ENCODE data around the gene WNT3A. TPM values are rescaled to one million over a fixed set of nuclear protein-coding genes. Genes with fewer than 3 reads are reported as not detected.
A peak's percentile ranks its signal among the peaks of the same experiment; 100 is the strongest.

WNT3A gene
- total and polyA plus RNA-seq, 2 donors: 0.02 TPM; not detected in 1

DNA sequence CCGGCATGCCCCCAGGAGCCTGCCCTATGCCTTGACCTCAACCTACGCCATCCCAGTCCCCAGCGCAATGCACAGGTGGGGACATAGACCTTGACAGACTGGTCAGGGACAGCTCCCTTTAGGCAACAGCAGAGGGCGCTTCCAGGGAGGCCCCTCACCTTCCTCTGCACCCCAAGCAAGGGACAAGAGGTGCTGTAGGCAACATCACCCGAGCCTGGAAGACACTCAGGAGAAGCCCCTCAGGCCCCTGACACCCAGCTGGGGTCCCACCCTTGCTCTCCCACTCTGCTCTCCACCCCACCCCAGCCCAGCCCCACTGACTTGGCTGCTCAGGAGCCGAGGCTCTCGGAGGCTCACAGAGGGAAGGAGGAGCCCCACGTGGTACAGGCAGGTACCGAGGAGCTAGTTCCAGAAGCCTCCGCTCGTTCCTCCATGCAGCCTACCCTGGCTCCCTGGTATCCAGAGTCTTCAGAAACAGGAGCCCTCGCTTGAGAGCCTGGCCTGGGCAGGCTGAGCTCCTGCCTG, 2.4 kb upstream of the WNT3A start:
- peak in 2 of 9 donors; percentile 6 to 10 for DNase-seq (ENCODE audit: low read depth in 6 of 9, low spot score in 9 of 9)
- Histone ChIP-seq H3K27me3 (ENCODE audit: control insufficient read depth in 2 of 2, insufficient read depth in 1 of 2, low read length in 1 of 2) (peaks cover 45 to 84% of the 10 kb centered on the region in 2 donors), H3K4me3 (ENCODE audit: low read length in 2 of 2) (no peak overlapping the region), H3K9me3 (ENCODE audit: control insufficient read depth in 2 of 2, insufficient read depth in 1 of 2, low read length in 1 of 2) (peaks cover 0 to 5% of the 10 kb centered on the region in 2 donors), H3K4me1 (ENCODE audit: control insufficient read depth in 2 of 2, insufficient read depth in 2 of 2, low read length in 2 of 2) (no peaks in the 10 kb centered on the region), H3K36me3 (ENCODE audit: control insufficient read depth in 2 of 2, insufficient read depth in 2 of 2, low read length in 1 of 2) (no peaks in the 10 kb centered on the region), H3K27ac (ENCODE audit: low read depth in 1 of 2, low read length in 1 of 2) (no peak overlapping the region)
- WGBS: 14% methylated on average over 12 of the region's 12 CpGs

DNA sequence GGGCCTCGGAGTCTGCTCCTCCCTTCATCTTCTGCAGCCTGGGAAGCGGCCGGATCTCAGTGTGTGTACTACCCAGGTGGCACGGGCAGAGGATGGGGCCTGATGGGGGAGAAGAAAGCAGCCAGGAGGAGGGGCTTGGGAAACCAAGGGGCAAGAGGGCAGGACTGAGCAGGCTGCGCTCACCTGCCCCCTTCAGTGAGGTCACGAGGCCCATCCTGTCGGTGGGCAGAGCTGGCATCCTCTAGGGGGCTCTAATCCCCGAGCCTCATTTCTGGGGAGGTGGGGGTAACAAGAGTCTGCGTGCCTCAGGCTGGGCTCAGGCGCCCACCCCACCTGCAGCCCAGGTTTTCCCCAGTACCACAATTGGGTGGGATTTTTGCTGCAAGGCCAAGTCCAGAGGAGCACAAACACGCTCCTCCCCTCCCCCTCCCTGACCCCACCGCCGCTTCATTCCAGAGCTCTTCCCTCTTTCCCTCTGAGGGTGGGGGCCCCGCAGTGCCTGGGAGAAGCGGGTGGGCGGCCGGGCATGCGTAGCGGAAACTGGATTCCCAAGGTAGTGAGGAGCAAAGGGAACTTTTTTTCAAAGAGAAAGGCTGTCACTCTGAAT, 1.8 kb upstream of the WNT3A start:
- H3K36me3 ChIP-seq (ENCODE audit: control insufficient read depth in 2 of 2, insufficient read depth in 2 of 2, low read length in 1 of 2): no peaks in the 10 kb centered on the region
- DNase-seq (ENCODE audit: low read depth in 6 of 9, low spot score in 9 of 9): no peak
- no peaks in the 10 kb centered on the region for H3K4me1 ChIP-seq (ENCODE audit: control insufficient read depth in 2 of 2, insufficient read depth in 2 of 2, low read length in 2 of 2)
- H3K27ac ChIP-seq (ENCODE audit: low read depth in 1 of 2, low read length in 1 of 2): no peak overlapping the region
- H3K9me3 ChIP-seq (ENCODE audit: control insufficient read depth in 2 of 2, insufficient read depth in 1 of 2, low read length in 1 of 2): peaks cover 0 to 5% of the 10 kb centered on the region in 2 donors
- H3K4me3 ChIP-seq (ENCODE audit: low read length in 2 of 2): no peak overlapping the region
- H3K27me3 ChIP-seq (ENCODE audit: control insufficient read depth in 2 of 2, insufficient read depth in 1 of 2, low read length in 1 of 2): peaks cover 51 to 90% of the 10 kb centered on the region in 2 donors
- 14% methylated on average over 19 of the region's 19 CpGs for WGBS

DNA sequence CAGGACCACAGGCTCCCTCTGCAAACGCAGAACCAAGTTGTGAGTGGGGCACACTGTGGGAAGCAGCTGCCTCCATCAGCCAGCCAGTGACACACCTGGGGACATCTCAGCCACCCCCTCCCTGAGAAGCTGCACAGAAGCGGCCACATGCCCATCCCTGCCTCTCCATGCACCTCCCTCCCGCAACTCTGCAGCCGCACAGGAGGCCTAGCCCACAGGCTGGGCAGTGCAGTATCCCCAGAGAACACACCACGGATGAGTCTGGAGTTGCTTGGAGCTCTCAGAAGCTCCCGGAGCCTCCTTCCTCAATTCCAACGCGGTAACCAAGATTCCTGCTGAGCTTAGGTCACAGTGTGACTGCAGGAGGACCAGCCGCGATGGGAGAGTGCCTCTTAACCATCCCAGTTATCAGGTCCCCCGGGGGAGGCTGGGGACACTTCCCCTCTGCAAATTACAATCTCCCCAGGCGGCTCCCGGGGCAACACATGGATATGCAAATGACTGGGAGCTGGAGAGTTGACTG, 1.2 kb upstream of the WNT3A start:
- Histone ChIP-seq H3K36me3 (ENCODE audit: control insufficient read depth in 2 of 2, insufficient read depth in 2 of 2, low read length in 1 of 2) (no peaks in the 10 kb centered on the region), H3K4me3 (ENCODE audit: low read length in 2 of 2) (no peak overlapping the region), H3K27ac (ENCODE audit: low read depth in 1 of 2, low read length in 1 of 2) (no peak overlapping the region), H3K4me1 (ENCODE audit: control insufficient read depth in 2 of 2, insufficient read depth in 2 of 2, low read length in 2 of 2) (no peaks in the 10 kb centered on the region), H3K9me3 (ENCODE audit: control insufficient read depth in 2 of 2, insufficient read depth in 1 of 2, low read length in 1 of 2) (peaks cover 0 to 5% of the 10 kb centered on the region in 2 donors), H3K27me3 (ENCODE audit: control insufficient read depth in 2 of 2, insufficient read depth in 1 of 2, low read length in 1 of 2) (peaks cover 53 to 91% of the 10 kb centered on the region in 2 donors)
- WGBS: 7% methylated on average over 13 of the region's 13 CpGs
- no peak for DNase-seq (ENCODE audit: low read depth in 6 of 9, low spot score in 9 of 9)

DNA sequence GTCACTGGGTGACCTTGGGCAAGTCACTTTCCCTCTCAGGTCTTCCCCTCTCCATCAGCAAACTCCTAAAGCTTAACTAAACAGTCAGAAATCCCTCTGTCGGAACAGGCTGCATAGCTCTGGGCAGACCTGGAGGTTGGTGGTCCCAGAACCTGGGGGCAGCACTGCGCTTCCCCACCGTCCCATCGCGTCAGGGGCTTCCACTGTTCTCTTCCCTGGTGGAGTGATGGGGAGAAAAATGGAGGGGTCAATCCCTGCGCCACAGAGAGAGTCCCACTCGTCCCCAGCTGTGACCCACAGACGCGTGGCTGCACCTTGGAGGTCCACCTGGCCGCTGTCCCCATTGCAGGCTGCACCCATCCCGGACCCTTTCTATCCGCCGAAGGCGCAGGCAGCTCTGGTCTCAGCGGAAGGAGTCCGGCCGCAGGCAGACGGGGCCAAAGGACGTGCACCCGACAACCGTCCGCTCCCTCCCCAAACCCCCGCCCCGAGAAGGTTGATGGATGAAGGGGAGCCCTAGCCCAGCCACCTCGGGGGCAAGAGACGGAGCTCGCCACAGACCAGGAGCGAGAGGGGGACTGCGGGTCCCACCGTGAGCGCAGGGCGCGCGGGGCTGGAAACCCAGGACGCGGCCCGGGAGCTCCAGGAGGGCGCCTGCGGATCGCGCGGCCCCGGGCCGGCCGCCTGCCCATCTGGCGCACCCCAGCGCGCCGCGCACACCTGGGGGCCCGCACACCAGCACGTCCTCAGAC, 588 bp upstream of the WNT3A start:
- Histone ChIP-seq H3K4me1 (ENCODE audit: control insufficient read depth in 2 of 2, insufficient read depth in 2 of 2, low read length in 2 of 2) (no peaks in the 10 kb centered on the region), H3K27me3 (ENCODE audit: control insufficient read depth in 2 of 2, insufficient read depth in 1 of 2, low read length in 1 of 2) (peaks cover 53 to 91% of the 10 kb centered on the region in 2 donors), H3K4me3 (ENCODE audit: low read length in 2 of 2) (no peak overlapping the region), H3K9me3 (ENCODE audit: control insufficient read depth in 2 of 2, insufficient read depth in 1 of 2, low read length in 1 of 2) (peaks cover 0 to 5% of the 10 kb centered on the region in 2 donors), H3K27ac (ENCODE audit: low read depth in 1 of 2, low read length in 1 of 2) (no peak overlapping the region), H3K36me3 (ENCODE audit: control insufficient read depth in 2 of 2, insufficient read depth in 2 of 2, low read length in 1 of 2) (no peaks in the 10 kb centered on the region)
- no peak for DNase-seq (ENCODE audit: low read depth in 6 of 9, low spot score in 9 of 9)
- WGBS: 6% methylated on average over 52 of the region's 52 CpGs

DNA sequence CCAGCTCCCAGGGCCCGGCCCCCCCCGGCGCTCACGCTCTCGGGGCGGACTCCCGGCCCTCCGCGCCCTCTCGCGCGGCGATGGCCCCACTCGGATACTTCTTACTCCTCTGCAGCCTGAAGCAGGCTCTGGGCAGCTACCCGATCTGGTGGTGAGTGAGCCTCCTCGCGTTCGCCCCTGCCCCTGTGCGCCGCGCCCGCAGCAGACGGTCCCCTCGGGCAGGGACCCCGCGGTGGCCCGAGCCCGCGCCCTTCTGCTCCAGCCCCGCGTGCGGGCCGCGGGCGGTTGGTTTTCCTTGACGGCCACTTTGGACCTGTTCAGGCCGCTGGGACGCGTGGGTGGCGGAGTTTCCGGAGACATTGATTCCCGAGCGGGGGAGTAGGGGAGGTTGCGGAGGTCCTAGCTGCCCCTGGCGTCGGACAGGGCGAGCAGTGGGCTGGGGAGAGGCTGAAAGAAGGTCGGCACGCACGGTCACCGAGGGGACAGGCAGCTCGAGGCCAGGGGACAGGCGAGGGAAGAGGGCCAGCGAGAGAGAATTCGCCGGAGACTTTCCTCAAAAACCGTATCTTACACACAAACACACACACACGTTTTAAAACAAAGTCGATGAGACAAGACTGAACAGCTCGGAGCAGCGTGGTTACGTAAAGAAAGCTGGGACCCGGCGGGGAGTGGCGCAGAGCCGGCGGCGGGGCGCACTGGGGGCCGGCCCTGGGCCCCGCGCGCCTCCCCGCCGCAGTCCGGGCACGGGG, 427 bp downstream of the WNT3A start:
- peaks cover 0 to 5% of the 10 kb centered on the region in 2 donors for H3K9me3 ChIP-seq (ENCODE audit: control insufficient read depth in 2 of 2, insufficient read depth in 1 of 2, low read length in 1 of 2)
- no peaks in the 10 kb centered on the region for H3K36me3 ChIP-seq (ENCODE audit: control insufficient read depth in 2 of 2, insufficient read depth in 2 of 2, low read length in 1 of 2)
- no peak for DNase-seq (ENCODE audit: low read depth in 6 of 9, low spot score in 9 of 9)
- H3K27ac ChIP-seq (ENCODE audit: low read depth in 1 of 2, low read length in 1 of 2): no peak overlapping the region
- H3K4me3 ChIP-seq (ENCODE audit: low read length in 2 of 2): no peak overlapping the region
- H3K4me1 ChIP-seq (ENCODE audit: control insufficient read depth in 2 of 2, insufficient read depth in 2 of 2, low read length in 2 of 2): no peaks in the 10 kb centered on the region
- peaks cover 53 to 91% of the 10 kb centered on the region in 2 donors for H3K27me3 ChIP-seq (ENCODE audit: control insufficient read depth in 2 of 2, insufficient read depth in 1 of 2, low read length in 1 of 2)
- WGBS: 4% methylated on average over 77 of the region's 77 CpGs

DNA sequence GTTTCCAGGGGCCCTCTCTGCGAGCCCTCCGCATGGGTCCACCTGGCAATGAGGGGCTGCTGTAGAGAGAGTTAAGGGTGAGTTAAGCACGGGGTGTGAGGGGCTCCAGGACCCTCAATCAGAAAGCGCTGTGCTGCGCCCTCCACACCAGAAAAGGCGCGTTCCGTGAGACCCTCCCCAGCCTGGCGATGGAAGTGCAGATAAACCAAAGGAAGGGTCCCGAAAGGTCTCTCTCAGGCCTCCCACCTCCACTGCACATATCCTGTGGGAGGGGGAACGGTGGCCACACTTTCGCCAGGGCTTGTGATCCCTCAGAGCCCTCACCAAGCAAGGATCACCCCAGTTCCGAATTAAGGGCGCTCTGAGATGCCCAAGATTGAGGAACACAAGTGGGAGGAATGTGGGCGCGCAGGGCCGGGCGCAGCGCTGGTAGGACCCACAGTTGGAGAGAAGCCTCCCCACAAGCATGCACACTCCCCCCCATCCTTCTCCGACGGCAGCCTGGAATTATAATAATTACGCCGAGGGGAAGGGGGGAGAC, 1.1 kb downstream of the WNT3A start:
- Histone ChIP-seq H3K4me3 (ENCODE audit: low read length in 2 of 2) (no peak overlapping the region), H3K27me3 (ENCODE audit: control insufficient read depth in 2 of 2, insufficient read depth in 1 of 2, low read length in 1 of 2) (peaks cover 53 to 87% of the 10 kb centered on the region in 2 donors), H3K4me1 (ENCODE audit: control insufficient read depth in 2 of 2, insufficient read depth in 2 of 2, low read length in 2 of 2) (no peaks in the 10 kb centered on the region), H3K36me3 (ENCODE audit: control insufficient read depth in 2 of 2, insufficient read depth in 2 of 2, low read length in 1 of 2) (no peaks in the 10 kb centered on the region), H3K9me3 (ENCODE audit: control insufficient read depth in 2 of 2, insufficient read depth in 1 of 2, low read length in 1 of 2) (peaks cover 0 to 5% of the 10 kb centered on the region in 2 donors), H3K27ac (ENCODE audit: low read depth in 1 of 2, low read length in 1 of 2) (no peak overlapping the region)
- no peak for DNase-seq (ENCODE audit: low read depth in 6 of 9, low spot score in 9 of 9)
- 8% methylated on average over 23 of the region's 23 CpGs for WGBS

DNA sequence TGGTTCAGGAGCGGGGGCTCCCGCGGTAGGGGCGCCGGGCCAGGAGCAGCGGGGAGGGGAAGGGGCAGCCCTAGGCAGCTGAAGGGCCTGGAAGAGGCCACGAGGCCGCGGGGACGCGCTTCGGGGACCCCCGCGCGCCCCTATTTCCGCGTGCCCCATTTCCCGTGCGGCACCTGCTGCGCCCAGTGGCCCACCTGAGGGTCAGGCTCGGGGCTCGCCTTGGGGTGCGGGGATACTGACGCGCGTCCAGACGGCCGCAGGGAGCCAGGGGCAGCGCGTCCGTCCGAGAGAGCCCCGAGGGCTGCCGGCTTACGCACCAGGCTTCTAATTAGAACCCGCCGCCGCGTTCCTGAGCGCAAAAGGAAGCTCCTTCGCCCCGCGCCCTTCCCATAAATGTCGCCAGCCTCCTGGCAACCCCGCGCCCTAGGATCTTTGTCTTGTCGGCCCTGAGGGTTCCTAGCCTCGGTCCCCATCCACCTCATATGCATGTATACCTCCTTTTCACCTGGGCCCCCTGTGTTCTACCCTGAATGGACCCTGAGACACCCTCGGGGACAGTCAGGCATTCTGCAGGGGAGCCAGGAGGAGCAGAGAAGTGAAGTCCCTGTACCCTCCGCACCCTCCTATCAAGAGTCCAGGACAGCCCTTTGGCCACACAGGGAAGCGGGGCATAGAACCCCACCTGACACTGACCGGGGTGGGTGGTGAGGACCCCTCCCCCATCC, 1.8 kb downstream of the WNT3A start:
- H3K27me3 ChIP-seq (ENCODE audit: control insufficient read depth in 2 of 2, insufficient read depth in 1 of 2, low read length in 1 of 2): peaks cover 53 to 86% of the 10 kb centered on the region in 2 donors
- H3K4me3 ChIP-seq (ENCODE audit: low read length in 2 of 2): no peak overlapping the region
- DNase-seq (ENCODE audit: low read depth in 6 of 9, low spot score in 9 of 9): no peak
- no peaks in the 10 kb centered on the region for H3K4me1 ChIP-seq (ENCODE audit: control insufficient read depth in 2 of 2, insufficient read depth in 2 of 2, low read length in 2 of 2)
- 5% methylated on average over 52 of the region's 52 CpGs for WGBS
- H3K36me3 ChIP-seq (ENCODE audit: control insufficient read depth in 2 of 2, insufficient read depth in 2 of 2, low read length in 1 of 2): no peaks in the 10 kb centered on the region
- no peak overlapping the region for H3K27ac ChIP-seq (ENCODE audit: low read depth in 1 of 2, low read length in 1 of 2)
- peaks cover 0 to 5% of the 10 kb centered on the region in 2 donors for H3K9me3 ChIP-seq (ENCODE audit: control insufficient read depth in 2 of 2, insufficient read depth in 1 of 2, low read length in 1 of 2)

DNA sequence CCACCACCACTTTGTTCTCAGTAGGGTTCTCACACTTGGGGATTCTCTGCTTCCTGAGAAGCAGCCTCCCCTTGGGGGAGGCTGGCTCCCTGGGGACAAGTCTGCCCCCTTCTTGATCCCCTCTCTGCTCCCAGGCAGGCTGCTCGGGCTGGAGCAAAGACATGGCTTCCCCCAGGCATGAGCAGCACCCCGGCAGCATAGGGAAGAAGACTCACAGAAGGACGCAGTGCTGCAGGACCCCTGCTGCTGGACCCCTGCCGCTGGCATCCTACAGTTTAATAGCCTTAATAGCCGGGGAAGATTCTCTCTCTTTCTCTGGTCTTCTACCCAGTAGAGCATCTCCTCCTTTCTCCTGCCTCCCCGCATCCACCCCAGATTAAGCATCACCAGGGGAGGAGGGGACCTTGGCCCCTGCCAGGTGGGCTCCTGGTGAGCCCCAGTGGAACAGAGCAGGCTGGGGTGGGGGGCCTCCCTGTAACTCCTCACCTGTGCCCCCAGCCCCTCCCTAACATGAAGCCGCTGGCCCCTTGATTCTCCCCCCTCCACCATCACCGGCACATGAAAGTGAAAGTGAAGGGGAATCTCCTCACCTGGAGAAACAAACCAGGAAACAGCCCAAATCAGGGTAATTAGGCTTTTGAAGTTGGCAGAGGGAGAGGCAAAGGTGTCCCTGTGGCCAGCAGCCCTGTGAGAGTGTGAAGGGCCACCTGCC, 2.5 kb downstream of the WNT3A start:
- DNase-seq (ENCODE audit: low read depth in 6 of 9, low spot score in 9 of 9): no peak
- 19% methylated on average over 8 of the region's 8 CpGs for WGBS
- no peak overlapping the region for H3K27ac ChIP-seq (ENCODE audit: low read depth in 1 of 2, low read length in 1 of 2)
- no peaks in the 10 kb centered on the region for H3K4me1 ChIP-seq (ENCODE audit: control insufficient read depth in 2 of 2, insufficient read depth in 2 of 2, low read length in 2 of 2)
- no peaks in the 10 kb centered on the region for H3K36me3 ChIP-seq (ENCODE audit: control insufficient read depth in 2 of 2, insufficient read depth in 2 of 2, low read length in 1 of 2)
- peaks cover 0 to 5% of the 10 kb centered on the region in 2 donors for H3K9me3 ChIP-seq (ENCODE audit: control insufficient read depth in 2 of 2, insufficient read depth in 1 of 2, low read length in 1 of 2)
- no peak overlapping the region for H3K4me3 ChIP-seq (ENCODE audit: low read length in 2 of 2)
- peaks cover 53 to 80% of the 10 kb centered on the region in 2 donors for H3K27me3 ChIP-seq (ENCODE audit: control insufficient read depth in 2 of 2, insufficient read depth in 1 of 2, low read length in 1 of 2)
